IPS DF 4.7 (cell line): ENCODE results near the gene PLEKHH3.
A peak's percentile ranks its signal among the peaks of the same experiment; 100 is the strongest.

Source experiments
- DNase-seq: peaks from one replicate; pipeline ENCODE4 v3.0.0-alpha.2; 2013; ENCODE audit warnings: low spot score; ENCODE audit errors: extremely low read depth

The PLEKHH3 gene

GRCh38 chr17:42687707-42688320 lies 11.0 kb upstream of the PLEKHH3 start:
- no peak for DNase-seq

- DNase-seq: no peak
These were observed 9.8 kb upstream of the PLEKHH3 start for GRCh38 chr17:42686520-42687128.

GRCh38 chr17:42685831-42686230 lies 9.0 kb upstream of the PLEKHH3 start:
- DNase-seq: no peak

- DNase-seq: no peak
These were observed 8.2 kb upstream of the PLEKHH3 start for GRCh38 chr17:42684929-42685556.

GRCh38 chr17:42683407-42684034 lies 6.7 kb upstream of the PLEKHH3 start:
- no peak for DNase-seq

- no peak for DNase-seq
These were observed 6.1 kb upstream of the PLEKHH3 start for GRCh38 chr17:42682722-42683403.

GRCh38 chr17:42681976-42682721 lies 5.4 kb upstream of the PLEKHH3 start, which contains the start of gene CNTNAP1:
Gene CNTNAP1, plus strand, starts transcription at chr17:42682531. Its CDS starts 299 bp downstream, at chr17:42682830.
- no peak for DNase-seq

- DNase-seq: no peak
These were observed 3.6 kb upstream of the PLEKHH3 start for GRCh38 chr17:42680331-42680808.

GRCh38 chr17:42679492-42680330 lies 2.9 kb upstream of the PLEKHH3 start:
- DNase-seq: no peak

- DNase-seq: no peak
These were observed 2.2 kb upstream of the PLEKHH3 start for GRCh38 chr17:42678951-42679491.

GRCh38 chr17:42677921-42678781 lies 1.4 kb upstream of the PLEKHH3 start:
- DNase-seq: no peak

GRCh38 chr17:42677012-42677857 lies 441 bp upstream of the PLEKHH3 start:
- peak; percentile 95 for DNase-seq

- DNase-seq: no peak
These were observed 800 bp downstream of the PLEKHH3 start for GRCh38 chr17:42675965-42676423.

GRCh38 chr17:42675348-42675964 lies 1.3 kb downstream of the PLEKHH3 start:
- DNase-seq: no peak

GRCh38 chr17:42674755-42675347 lies 1.9 kb downstream of the PLEKHH3 start:
- DNase-seq: no peak

GRCh38 chr17:42673885-42674754 lies 2.7 kb downstream of the PLEKHH3 start:
- DNase-seq: no peak
